SK-N-SH (cell line): ENCODE results near the gene CEBPB. TPM values are rescaled to one million over a fixed set of nuclear protein-coding genes. Genes with fewer than 3 reads are reported as not detected.

ENCODE experiments used
- CTCF ChIA-PET: fragments of 300-600, 350-600 bp; formaldehyde crosslinking; extraction: SDS; loops from one replicate; lab custom pipeline; 2021; lab: Yijun Ruan, JAX
- POLR2A ChIA-PET: fragments of 350-600 bp; sonication (Branson Sonifier 250); formaldehyde crosslinking; extraction: SDS; loops from one replicate; lab custom pipeline; 2020; ENCODE audit warnings: antibody characterized with exemption, inconsistent platforms; lab: Yijun Ruan, JAX
- DNase-seq: peaks from one replicate; pipeline ENCODE4 v3.0.0; 2012
- H2AFZ ChIP-seq: fragments of 200-600 bp; sonication (generic); 2 replicates; pipeline ENCODE4 v1.8.1; 2016; ENCODE audit warnings: antibody characterized with exemption, mild to moderate bottlenecking, low read depth
- H3F3A ChIP-seq: fragments of 200-600 bp; sonication (generic); replicated peaks from 2 replicates; pipeline ENCODE3; 2016; ENCODE audit warnings: antibody characterized with exemption, mild to moderate bottlenecking; ENCODE audit not compliant: insufficient read depth
- H3K27ac ChIP-seq, 2 experiments: fragments of 200-500 bp in 1 of 2; fragments of 200-600 bp in 1 of 2; sonication (Bioruptor generic) in 1 of 2; sonication (generic), shearing (Covaris generic) in 1 of 2; 2 replicates each; pipeline versions ENCODE4 v1.5.1 to v1.6.1; 2014 to 2016; ENCODE audit warnings: low read depth in 2 of 2, inconsistent platforms in 1 of 2, low read length in 1 of 2, mild to moderate bottlenecking in 1 of 2, mixed read lengths in 1 of 2
- H3K27me3 ChIP-seq: fragments of 200-600 bp; sonication (generic), shearing (Covaris generic); 2 replicates; pipeline ENCODE4 v1.6.1; 2016; ENCODE audit warnings: mixed run types; ENCODE audit not compliant: insufficient read depth
- H3K36me3 ChIP-seq, 2 experiments: fragments of 200-500 bp in 1 of 2; fragments of 200-600 bp in 1 of 2; sonication (Bioruptor generic) in 1 of 2; sonication (generic) in 1 of 2; replicated peaks in 1 of 2; 2 replicates each; pipeline versions ENCODE3 to v1.5.1; 2014 to 2016; ENCODE audit warnings: low read length in 1 of 2, mild to moderate bottlenecking in 1 of 2; ENCODE audit not compliant: insufficient read depth in 2 of 2, control insufficient read depth in 1 of 2
- H3K4me1 ChIP-seq, 2 experiments: fragments of 200-500 bp in 1 of 2; fragments of 200-600 bp in 1 of 2; sonication (Bioruptor generic) in 1 of 2; sonication (generic), shearing (Covaris generic) in 1 of 2; 2 replicates each; pipeline versions ENCODE4 v1.5.1 to v1.6.1; 2014 to 2016; ENCODE audit warnings: low read depth in 1 of 2, low read length in 1 of 2, mixed run types in 1 of 2; ENCODE audit not compliant: insufficient read depth in 2 of 2, control insufficient read depth in 1 of 2
- H3K4me2 ChIP-seq: fragments of 200-600 bp; sonication (generic), shearing (Covaris generic); 2 replicates; pipeline ENCODE4 v1.6.1; 2017; ENCODE audit warnings: mixed run types
- H3K4me3 ChIP-seq, 2 experiments: fragments of 200-500 bp in 1 of 2; fragments of 200-600 bp in 1 of 2; sonication (Bioruptor generic) in 1 of 2; sonication (generic), shearing (Covaris generic) in 1 of 2; 2 replicates each; pipeline versions ENCODE4 v1.5.1 to v1.8.1; 2014 to 2016; ENCODE audit warnings: low read depth in 2 of 2, inconsistent platforms in 1 of 2, low read length in 1 of 2, mild to moderate bottlenecking in 1 of 2, mixed read lengths in 1 of 2, moderate library complexity in 1 of 2
- H3K79me2 ChIP-seq: fragments of 200-600 bp; sonication (generic); 2 replicates; pipeline ENCODE4 v1.8.1; 2017; ENCODE audit warnings: mild to moderate bottlenecking; ENCODE audit not compliant: insufficient read depth
- H3K9ac ChIP-seq: fragments of 200-600 bp; sonication (generic); 2 replicates; pipeline ENCODE4 v1.6.1; 2017; ENCODE audit warnings: mixed run types
- H3K9me2 ChIP-seq: fragments of 200-600 bp; sonication (generic); 2 replicates; pipeline ENCODE4 v1.6.1; 2017; ENCODE audit warnings: mixed run types
- H3K9me3 ChIP-seq: fragments of 200-600 bp; sonication (generic); 2 replicates; pipeline ENCODE4 v1.6.1; 2017; ENCODE audit warnings: mixed run types, mild to moderate bottlenecking, moderate library complexity
- H4K20me1 ChIP-seq: fragments of 200-600 bp; sonication (generic); 2 replicates; pipeline ENCODE4 v1.6.1; 2017; ENCODE audit warnings: mild to moderate bottlenecking, mixed run types; ENCODE audit not compliant: insufficient read depth
- EP300 ChIP-seq, 2 experiments: IDR thresholded peaks; 2 replicates each; pipeline versions ENCODE4 v1.4.0 to v1.6.1; 2012; ENCODE audit warnings: borderline replicate concordance in 1 of 2, low read depth in 1 of 2, low read length in 1 of 2
- EZH2phosphoT487 ChIP-seq: fragments of 200-600 bp; sonication (generic); IDR thresholded peaks from 2 replicates; pipeline ENCODE4 v1.6.1; 2017; ENCODE audit warnings: low read depth, mixed run types, mild to moderate bottlenecking, antibody characterized with exemption, moderate library complexity, borderline replicate concordance
- MEF2A ChIP-seq: IDR thresholded peaks from 2 replicates; pipeline ENCODE4 v1.4.0; 2012; ENCODE audit warnings: low read depth, borderline replicate concordance
- MXI1 ChIP-seq: IDR thresholded peaks from 2 replicates; pipeline ENCODE4 v1.6.1; 2012; ENCODE audit warnings: mild to moderate bottlenecking, low read depth, low read length, improper control_type of control experiment
- RCOR1 ChIP-seq: fragments of 150-350 bp; IDR thresholded peaks from 2 replicates; pipeline ENCODE4 v1.6.1; 2017; ENCODE audit warnings: antibody characterized with exemption, low read length
- SIN3A ChIP-seq: IDR thresholded peaks from 2 replicates; pipeline ENCODE4 v1.6.1; 2012; ENCODE audit warnings: low read depth, mild to moderate bottlenecking, low read length, moderate library complexity, borderline replicate concordance
- TEAD4 ChIP-seq: IDR thresholded peaks from 2 replicates; pipeline ENCODE4 v1.4.0; 2012; ENCODE audit warnings: mild to moderate bottlenecking, borderline replicate concordance; ENCODE audit not compliant: insufficient read depth
- WGBS: methylation state at CpG from one replicate; pipeline ENCODE4 v1.1.6; 2017; ENCODE audit warnings: low lambda C conversion rate; 5-methylcytosine and 5-hydroxymethylcytosine counted together
- polyA plus RNA-seq, 3 experiments: library from polyadenylated mRNA; depleted of rRNA; stranded (reverse); fragments of >200 nt; gene quantifications; 2 replicates each; pipeline ENCODE4 v1.2.3, GENCODE V29; 2012
- TF ChIP-seq, protein P1 (sequence below): IDR thresholded peaks from 2 replicates; pipeline ENCODE4 v1.4.0; 2012; ENCODE audit warnings: low read depth, borderline replicate concordance
- TF ChIP-seq, protein P2 (sequence below): IDR thresholded peaks from 2 replicates; pipeline ENCODE4 v1.4.0; 2012; ENCODE audit warnings: low read depth, borderline replicate concordance

Gene CEBPB
- polyA plus RNA-seq, 1 of the 3 experiments (the other 2 are of a cell fraction): 14.7 TPM

DNA sequence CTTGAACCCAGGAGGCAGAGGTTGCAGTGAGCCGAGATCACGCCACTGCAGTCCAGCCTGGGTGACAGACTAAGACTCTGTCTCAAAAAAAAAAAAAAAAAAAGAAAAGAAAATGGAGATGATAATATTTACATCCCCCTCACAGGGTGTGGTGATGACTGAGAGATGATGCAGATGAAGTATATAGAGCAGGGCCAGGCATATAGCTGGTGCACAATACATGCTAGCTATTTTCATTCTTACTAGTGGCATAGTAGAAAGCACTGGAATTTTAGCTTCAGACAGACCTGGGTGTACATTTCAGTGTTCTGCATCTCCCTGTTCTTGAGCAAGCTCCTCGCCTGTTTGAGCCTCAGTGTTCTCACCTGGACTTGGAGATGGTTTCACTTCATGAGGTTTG lies 36.9 kb downstream of the CEBPB start:
- DNase-seq: no peak
- ChIA-PET POLR2A (no interaction called here), CTCF (no interaction called here)
- no peaks in the 10 kb centered on the region for H3K9me3 ChIP-seq
- no peaks in the 10 kb centered on the region; a peak in 1 of 4 replicates for H3K4me1 ChIP-seq
- H2AFZ ChIP-seq: no peak overlapping the region
- H3F3A ChIP-seq: peaks cover 5% of the 10 kb centered on the region
- H3K4me3 ChIP-seq: no peak overlapping the region
- H4K20me1 ChIP-seq: no peaks in the 10 kb centered on the region
- no peaks in the 10 kb centered on the region for H3K9me2 ChIP-seq
- TF ChIP-seq MEF2A (no peak), SIN3A (no peak), TEAD4 (no peak)
- TF ChIP-seq, protein P1, sequence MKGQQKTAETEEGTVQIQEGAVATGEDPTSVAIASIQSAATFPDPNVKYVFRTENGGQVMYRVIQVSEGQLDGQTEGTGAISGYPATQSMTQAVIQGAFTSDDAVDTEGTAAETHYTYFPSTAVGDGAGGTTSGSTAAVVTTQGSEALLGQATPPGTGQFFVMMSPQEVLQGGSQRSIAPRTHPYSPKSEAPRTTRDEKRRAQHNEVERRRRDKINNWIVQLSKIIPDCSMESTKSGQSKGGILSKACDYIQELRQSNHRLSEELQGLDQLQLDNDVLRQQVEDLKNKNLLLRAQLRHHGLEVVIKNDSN: no peak
- H3K36me3 ChIP-seq: no peaks in the 10 kb centered on the region
- H3K9ac ChIP-seq: no peak overlapping the region
- no peak overlapping the region for H3K27ac ChIP-seq
- no peaks in the 10 kb centered on the region for H3K27me3 ChIP-seq
- WGBS: 94% methylated on average over 3 of the region's 3 CpGs
- no peaks in the 10 kb centered on the region for H3K79me2 ChIP-seq
- H3K4me2 ChIP-seq: no peak overlapping the region

DNA sequence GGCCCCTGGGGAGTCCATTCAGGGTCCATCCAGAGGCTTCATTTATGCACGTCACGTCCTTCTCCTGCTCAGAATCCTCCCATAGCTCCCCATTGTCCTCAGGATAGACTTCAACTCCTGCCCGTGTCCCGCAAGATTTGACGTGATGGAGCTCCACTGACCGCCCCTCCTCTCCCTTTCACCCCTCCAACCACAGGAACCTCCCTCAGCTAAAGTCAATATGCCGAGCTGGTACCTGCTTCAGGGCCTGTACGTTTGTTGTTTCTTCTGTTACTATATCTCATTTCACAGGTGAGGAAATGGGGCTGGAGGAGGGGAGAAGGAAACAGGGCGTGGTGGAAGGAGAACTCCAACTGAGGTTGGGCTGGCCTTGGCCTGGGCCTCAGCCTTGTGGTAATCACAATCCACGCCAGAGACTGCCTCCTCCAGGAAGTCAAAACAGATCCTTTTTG lies 38.6 kb downstream of the CEBPB start:
- H3K9me2 ChIP-seq: no peaks in the 10 kb centered on the region
- H4K20me1 ChIP-seq: no peaks in the 10 kb centered on the region
- H3K79me2 ChIP-seq: no peaks in the 10 kb centered on the region
- DNase-seq: no peak
- H3F3A ChIP-seq: peaks cover 5% of the 10 kb centered on the region
- no peaks in the 10 kb centered on the region for H3K9me3 ChIP-seq
- WGBS: 94% methylated on average over 10 of the region's 10 CpGs
- TF ChIP-seq EZH2phosphoT487: no peak
- TF ChIP-seq EP300 (IDR thresholded peaks at IDR 0.05; ENCODE audit: borderline replicate concordance in 1 of 2, low read depth in 1 of 2, low read length in 1 of 2): no peak
- TF ChIP-seq, protein P1: no peak
- TF ChIP-seq, protein P2, sequence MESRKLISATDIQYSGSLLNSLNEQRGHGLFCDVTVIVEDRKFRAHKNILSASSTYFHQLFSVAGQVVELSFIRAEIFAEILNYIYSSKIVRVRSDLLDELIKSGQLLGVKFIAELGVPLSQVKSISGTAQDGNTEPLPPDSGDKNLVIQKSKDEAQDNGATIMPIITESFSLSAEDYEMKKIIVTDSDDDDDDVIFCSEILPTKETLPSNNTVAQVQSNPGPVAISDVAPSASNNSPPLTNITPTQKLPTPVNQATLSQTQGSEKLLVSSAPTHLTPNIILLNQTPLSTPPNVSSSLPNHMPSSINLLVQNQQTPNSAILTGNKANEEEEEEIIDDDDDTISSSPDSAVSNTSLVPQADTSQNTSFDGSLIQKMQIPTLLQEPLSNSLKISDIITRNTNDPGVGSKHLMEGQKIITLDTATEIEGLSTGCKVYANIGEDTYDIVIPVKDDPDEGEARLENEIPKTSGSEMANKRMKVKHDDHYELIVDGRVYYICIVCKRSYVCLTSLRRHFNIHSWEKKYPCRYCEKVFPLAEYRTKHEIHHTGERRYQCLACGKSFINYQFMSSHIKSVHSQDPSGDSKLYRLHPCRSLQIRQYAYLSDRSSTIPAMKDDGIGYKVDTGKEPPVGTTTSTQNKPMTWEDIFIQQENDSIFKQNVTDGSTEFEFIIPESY: no peak
- no peak for TF ChIP-seq MEF2A
- TF ChIP-seq MXI1: no peak
- no peak for TF ChIP-seq RCOR1
- no peak overlapping the region for H2AFZ ChIP-seq
- H3K9ac ChIP-seq: no peak overlapping the region
- H3K27me3 ChIP-seq: no peaks in the 10 kb centered on the region
- CTCF ChIA-PET: no interaction called here
- H3K36me3 ChIP-seq: no peaks in the 10 kb centered on the region
- no peak overlapping the region for H3K4me2 ChIP-seq
- no peak overlapping the region for H3K27ac ChIP-seq
- POLR2A ChIA-PET: no interaction called here
- H3K4me3 ChIP-seq: no peak overlapping the region
- no peaks in the 10 kb centered on the region; a peak in 1 of 4 replicates for H3K4me1 ChIP-seq
